NCI-H748 (cell line): ENCODE results near the gene CHAF1B.

Experiments used
- DNase-seq: peaks from one replicate; lab custom pipeline; 2025; ENCODE audit not compliant: unreplicated experiment; lab: John Stamatoyannopoulos, UW

The CHAF1B gene

DNA sequence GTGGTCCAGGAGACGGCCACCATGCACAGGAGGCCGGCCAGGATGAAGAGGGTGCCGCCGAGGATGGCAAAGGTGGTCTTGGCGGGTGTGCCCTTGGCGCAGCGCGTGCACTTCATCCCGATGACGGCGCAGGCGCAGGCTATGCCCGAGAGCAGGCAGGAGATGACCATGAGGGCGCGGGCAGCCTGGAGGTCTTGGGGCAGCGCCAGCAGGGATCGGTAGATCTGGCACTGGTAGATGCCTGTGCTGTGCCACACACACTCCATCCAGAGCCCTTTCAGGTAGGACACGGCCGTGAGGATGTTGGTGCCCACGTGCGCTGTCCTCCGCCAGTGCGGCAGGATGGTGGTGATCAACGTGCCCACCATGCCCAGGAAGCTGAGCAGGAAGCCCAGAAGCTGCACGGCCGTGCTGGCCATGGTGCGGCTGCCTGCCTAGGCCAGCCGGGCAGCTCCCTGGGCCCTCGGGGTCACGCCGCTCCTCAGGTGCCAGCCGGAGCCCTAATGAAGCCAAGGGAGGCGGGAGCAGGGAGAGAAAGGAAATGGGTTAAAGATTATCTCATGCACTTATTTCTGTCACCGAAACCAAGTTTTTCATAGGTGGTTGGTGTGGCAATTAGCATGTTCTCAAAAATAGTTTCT is 76.2 kb downstream of the CHAF1B start:
- DNase-seq = no peak

DNA sequence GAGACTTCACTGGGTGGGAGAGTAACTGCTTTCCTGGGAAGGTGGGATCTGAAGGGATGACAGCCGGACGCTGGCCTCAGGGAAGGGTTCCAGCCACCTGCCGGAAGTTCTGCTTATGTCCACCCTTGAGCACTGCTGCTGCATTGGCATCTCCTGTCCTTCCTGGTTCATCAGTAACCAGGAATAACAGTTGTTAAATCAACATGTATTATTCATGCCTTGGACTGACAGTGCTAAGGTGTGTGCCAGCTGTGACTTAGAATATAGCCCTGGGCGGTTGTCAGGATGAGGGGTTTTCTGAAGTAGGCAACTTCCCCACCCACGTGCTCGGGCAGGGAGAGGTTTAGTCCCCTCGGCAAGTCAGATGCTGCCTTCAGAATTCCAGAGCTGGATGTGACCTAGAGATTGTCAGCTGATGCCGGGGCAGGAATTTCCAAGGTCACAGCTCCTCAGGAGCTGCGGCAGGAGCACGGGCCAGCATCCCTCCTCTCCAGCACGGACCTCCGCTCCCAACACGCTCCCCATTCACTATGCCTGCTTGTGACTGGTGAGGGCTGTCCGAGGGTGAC is 76.8 kb downstream of the CHAF1B start:
- DNase-seq = no peak

- no peak for DNase-seq
Measured at GRCh38 chr21:36463204-36463603, 78.0 kb downstream of the CHAF1B start.

GRCh38 chr21:36463991-36464390 is 78.8 kb downstream of the CHAF1B start:
- no peak for DNase-seq

GRCh38 chr21:36464590-36464989 is 79.4 kb downstream of the CHAF1B start:
- DNase-seq = no peak

DNA sequence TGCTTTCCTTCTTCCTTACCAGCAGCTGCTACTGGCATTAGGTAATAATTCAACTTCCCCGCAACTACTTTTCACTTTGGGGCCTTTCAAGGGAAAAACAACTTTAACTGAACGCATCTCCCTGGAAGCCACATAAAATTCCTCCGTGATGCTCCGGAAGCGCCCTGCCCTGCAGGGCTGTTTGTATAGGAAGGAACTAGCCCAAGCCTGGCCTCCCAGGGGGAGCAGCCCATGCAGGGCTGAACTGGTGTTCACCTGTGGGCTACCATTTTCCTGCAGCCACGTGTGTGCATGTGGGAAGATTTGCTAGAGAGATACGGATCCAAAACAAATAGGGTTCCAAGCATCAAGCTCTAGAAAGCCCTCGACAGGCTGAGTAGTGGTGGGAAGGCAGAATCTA is 80.3 kb downstream of the CHAF1B start:
- DNase-seq = no peak

DNA sequence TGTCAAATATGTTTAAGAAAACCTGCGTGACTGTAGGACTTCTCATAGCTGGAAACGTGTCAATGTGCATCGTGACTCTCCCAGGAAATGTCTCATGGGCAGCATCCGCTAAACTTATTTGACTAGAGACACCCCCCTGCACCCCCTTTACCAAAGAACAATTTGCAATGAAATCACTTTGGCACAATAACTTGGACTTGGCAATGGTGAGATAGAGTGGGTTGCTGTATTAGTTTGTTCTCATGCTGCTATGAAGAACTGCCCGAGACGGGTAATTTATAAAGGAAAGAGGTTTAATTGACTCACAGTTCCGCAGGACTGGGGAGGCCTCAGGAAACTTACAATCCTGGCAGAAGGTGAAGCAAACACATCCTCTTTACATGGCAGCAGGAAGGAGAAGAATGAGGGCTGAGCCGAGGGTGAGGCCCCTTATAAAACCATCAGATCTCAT is 80.9 kb downstream of the CHAF1B start:
- no peak for DNase-seq
